GM18508 (cell line): ENCODE measurements around the gene TTLL12.

Experiments used
- ATAC-seq: cut with Tn5 transposase; IDR thresholded peaks from one replicate; pipeline ENCODE4 v1.9.1; 2021; ENCODE audit warnings: moderate number of reproducible peaks; ENCODE audit not compliant: insufficient read depth, unreplicated experiment

Gene TTLL12

DNA sequence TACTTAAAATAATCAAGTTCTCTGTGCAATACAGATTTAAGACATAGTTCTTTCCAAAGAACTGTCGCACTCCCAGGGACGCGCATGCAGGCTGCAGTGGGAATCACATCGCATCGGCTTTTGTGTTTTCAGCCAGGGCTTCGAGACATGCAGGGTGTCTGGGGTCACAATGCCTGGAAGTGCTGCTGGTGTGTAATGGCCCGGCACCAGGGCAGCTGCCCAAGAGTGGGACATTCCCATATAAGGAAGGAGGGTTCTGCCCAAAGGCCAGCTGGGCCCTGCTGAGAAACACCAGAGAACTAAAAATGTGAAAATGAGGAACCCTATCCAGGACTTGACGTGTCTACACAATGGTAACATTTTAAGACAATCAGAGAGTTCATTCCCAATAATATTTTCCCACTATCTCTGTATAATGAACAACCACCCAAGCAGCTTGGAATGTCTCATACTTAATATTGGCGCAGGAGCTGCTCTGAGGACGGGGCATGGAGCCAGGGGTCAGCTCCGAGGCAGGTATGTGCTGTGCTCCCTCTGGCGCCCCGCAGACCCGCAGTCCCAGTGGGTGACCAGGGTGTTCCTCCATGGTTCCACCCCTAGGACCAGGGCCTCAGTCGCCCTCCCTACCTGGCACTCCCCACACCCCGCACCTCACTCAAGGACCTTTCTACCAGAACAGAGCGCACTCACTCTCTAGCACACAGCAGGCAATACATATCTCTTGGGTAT lies 55.0 kb downstream of the TTLL12 start:
- no peak for ATAC-seq

DNA sequence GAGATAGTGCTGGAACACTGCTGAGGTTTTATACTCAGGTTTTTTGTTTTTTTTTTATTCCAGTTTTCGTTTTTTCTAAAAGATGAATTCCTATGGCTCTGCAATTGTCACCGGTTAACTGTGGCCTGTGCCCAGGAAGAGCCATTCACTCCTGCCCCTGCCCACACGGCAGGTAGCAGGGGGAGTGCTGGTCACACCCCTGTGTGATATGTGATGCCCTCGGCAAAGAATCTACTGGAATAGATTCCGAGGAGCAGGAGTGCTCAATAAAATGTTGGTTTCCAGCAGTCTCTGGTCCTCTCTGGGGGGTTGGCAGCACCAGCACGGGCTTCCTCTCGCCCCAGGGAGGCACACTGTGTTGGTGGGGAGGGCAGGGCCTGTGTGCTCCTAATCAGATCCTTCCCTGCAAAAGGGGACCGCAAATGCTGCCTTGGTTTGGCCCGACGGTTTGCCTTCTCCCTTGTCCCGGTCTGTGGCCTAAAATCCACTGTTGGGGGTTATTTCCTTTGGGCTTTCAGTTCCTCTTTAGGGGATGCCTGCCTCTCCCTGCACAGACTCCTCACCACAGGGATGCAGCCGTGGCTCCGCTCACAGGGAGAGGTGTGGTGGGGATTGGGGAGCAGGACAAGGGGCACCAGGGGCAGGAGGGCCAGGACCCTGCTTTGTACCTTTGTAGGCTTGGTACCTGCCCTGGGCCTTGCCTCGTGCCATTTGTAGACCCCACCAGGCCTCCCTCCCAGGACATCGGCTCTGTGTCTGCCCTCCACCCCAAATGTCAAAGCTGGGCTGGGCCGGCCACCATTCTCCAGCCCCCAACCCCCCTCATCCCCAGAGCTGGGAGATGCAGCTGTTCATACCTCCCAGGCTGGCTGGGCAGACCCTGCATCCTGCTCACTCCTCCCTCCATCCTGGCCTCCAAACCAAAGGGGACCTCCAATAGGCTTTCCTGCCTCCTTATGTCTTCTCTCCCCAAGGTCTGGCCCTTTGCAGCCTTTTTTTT lies 57.2 kb downstream of the TTLL12 start:
- no peak for ATAC-seq

- no peak for ATAC-seq
Measured at GRCh38 chr22:43128928-43129424, 58.0 kb downstream of the TTLL12 start.

- ATAC-seq: no peak
Measured at GRCh38 chr22:43128116-43128515, 58.8 kb downstream of the TTLL12 start.

- ATAC-seq: no peak
Measured at GRCh38 chr22:43127166-43127908, 59.6 kb downstream of the TTLL12 start.

DNA sequence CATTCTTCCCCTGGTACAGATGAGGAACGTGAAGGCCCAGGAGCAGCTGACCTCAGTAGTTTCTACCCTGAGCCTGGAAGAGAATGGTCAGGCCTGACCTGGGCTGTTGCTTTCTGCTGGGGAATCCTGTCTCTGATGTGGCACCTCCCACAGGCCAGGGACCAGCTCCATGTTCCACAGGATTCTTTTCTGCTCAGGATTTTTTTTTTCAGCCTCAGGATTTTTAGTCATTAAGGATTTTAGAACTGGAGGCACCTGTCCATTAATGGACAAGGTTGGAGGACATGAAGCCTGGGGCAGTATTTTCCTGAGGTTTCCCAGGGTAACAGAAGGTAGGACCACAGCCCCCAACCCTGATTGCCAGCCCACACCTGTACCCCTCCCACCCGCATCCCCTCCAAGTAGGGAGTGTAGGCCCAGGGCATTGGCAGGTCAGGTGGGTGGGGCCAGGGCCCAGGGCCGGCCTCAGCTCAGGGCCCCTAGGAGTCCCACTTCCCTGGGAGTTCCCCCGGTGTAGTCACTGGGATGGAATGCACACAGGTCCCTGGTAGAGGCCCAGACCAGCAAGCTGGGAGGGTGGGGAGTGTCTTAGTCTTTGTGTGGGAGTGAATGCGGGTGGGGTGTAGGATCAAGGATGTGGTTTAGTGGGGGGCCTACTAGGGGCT lies 60.3 kb downstream of the TTLL12 start:
- ATAC-seq: no peak

GRCh38 chr22:43118953-43119458 lies 67.9 kb downstream of the TTLL12 start:
- no peak for ATAC-seq

- no peak for ATAC-seq
Measured at GRCh38 chr22:43118024-43118849, 68.7 kb downstream of the TTLL12 start.

- no peak for ATAC-seq
Measured at GRCh38 chr22:43116932-43117331, 70.0 kb downstream of the TTLL12 start.
